ENCODE measurements around the gene TMPRSS11A. TPM values are rescaled to one million over a fixed set of nuclear protein-coding genes. Genes with fewer than 3 reads are reported as not detected.

Gene TMPRSS11A
- total and polyA plus RNA-seq, 7 experiments from 2014 or later: not detected

DNA sequence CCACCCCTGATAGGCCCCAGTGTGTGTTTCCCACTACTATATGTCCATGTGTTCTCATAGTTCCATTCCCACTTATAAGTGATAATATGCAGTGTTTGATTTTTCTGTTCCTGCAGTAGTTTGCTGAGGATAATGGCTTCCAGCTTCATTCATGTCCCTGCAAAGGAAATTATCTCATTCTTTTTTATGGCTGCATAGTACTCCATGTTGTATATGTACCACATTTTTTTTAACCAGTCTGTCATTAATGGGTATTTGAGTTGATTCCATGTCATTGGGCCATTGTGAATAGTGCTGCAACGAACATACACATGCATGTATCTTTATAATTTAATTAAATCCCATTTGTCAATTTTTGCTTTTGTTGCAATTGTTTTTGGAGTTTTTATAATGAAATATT is 10.3 kb upstream of the TMPRSS11A start:
- Mint-ChIP-seq H3K36me3 (peaks cover 0 to 11% (median 0%) of the 10 kb centered on the region in 5 donors), H3K27ac (no peak overlapping the region), H3K9me3 (peaks cover 0 to 47% (median 11%) of the 10 kb centered on the region in 11 donors), H3K4me3 (no peak overlapping the region), H3K4me1 (no peaks in the 10 kb centered on the region), H3K27me3 (peaks cover 0 to 14% (median 3%) of the 10 kb centered on the region in 5 donors)
- Histone ChIP-seq H3K4me1 (ENCODE audit: control insufficient read depth in 2 of 2, insufficient read depth in 2 of 2, low read length in 2 of 2) (no peaks in the 10 kb centered on the region), H3K36me3 (ENCODE audit: control insufficient read depth in 2 of 3, insufficient read depth in 3 of 3, low read length in 3 of 3) (no peaks in the 10 kb centered on the region), H3K27me3 (ENCODE audit: control insufficient read depth in 2 of 2, insufficient read depth in 2 of 2, low read length in 2 of 2) (no peaks in the 10 kb centered on the region), H3K27ac (ENCODE audit: low read depth, low read length) (no peak overlapping the region), H3K4me3 (ENCODE audit: low read length) (no peak overlapping the region), H3K9me3 (ENCODE audit: control insufficient read depth in 2 of 3, low read length in 3 of 3) (no peaks in the 10 kb centered on the region)
- DNase-seq: no peak
- CTCF ChIA-PET: no interaction called here
- intact Hi-C loops (cut with micrococcal nuclease): no loop called here
- no peak for ATAC-seq
- POLR2A ChIA-PET: no interaction called here

GRCh38 chr4:67954890-67955289 is 8.4 kb downstream of the TMPRSS11A start:
- Histone ChIP-seq H3K27ac (ENCODE audit: low read depth, low read length) (no peak overlapping the region), H3K9me3 (ENCODE audit: control insufficient read depth in 2 of 3, low read length in 3 of 3) (no peaks in the 10 kb centered on the region), H3K27me3 (ENCODE audit: control insufficient read depth in 2 of 2, insufficient read depth in 2 of 2, low read length in 2 of 2) (no peaks in the 10 kb centered on the region), H3K4me3 (ENCODE audit: low read length) (no peak overlapping the region), H3K4me1 (ENCODE audit: control insufficient read depth in 2 of 2, insufficient read depth in 2 of 2, low read length in 2 of 2) (no peaks in the 10 kb centered on the region), H3K36me3 (ENCODE audit: control insufficient read depth in 2 of 3, insufficient read depth in 3 of 3, low read length in 3 of 3) (no peaks in the 10 kb centered on the region)
- no peak for DNase-seq
- intact Hi-C loops (cut with micrococcal nuclease): no loop called here
- POLR2A ChIA-PET: no interaction called here
- no peaks in the 10 kb centered on the region for H3K4me1 Mint-ChIP-seq
- peaks cover 0 to 9% (median 8%) of the 10 kb centered on the region in 5 donors for H3K27me3 Mint-ChIP-seq
- no peak overlapping the region for H3K27ac Mint-ChIP-seq
- no peak for ATAC-seq
- H3K4me3 Mint-ChIP-seq: no peak overlapping the region
- no peaks in the 10 kb centered on the region for H3K36me3 Mint-ChIP-seq
- CTCF ChIA-PET: no interaction called here
- H3K9me3 Mint-ChIP-seq: peaks cover 0 to 7% (median 0%) of the 10 kb centered on the region in 11 donors

GRCh38 chr4:67941074-67941473 is 22.2 kb downstream of the TMPRSS11A start:
- H3K4me3 ChIP-seq (ENCODE audit: low read length): no peak overlapping the region
- H3K4me1 ChIP-seq (ENCODE audit: control insufficient read depth in 2 of 2, insufficient read depth in 2 of 2, low read length in 2 of 2): no peaks in the 10 kb centered on the region
- Mint-ChIP-seq H3K9me3 (peaks cover 0 to 12% (median 2%) of the 10 kb centered on the region in 11 donors), H3K36me3 (no peaks in the 10 kb centered on the region), H3K27ac (no peak overlapping the region), H3K27me3 (peaks cover 3 to 16% (median 9%) of the 10 kb centered on the region in 5 donors), H3K4me1 (no peaks in the 10 kb centered on the region), H3K4me3 (no peak overlapping the region)
- ChIA-PET CTCF (interaction anchor here (1.0 kb wide), 1 partner anchor 30 kb away, joined by 3 read pairs; no protein-coding TSS in a partner anchor), POLR2A (no interaction called here)
- H3K27me3 ChIP-seq (ENCODE audit: control insufficient read depth in 2 of 2, insufficient read depth in 2 of 2, low read length in 2 of 2): no peaks in the 10 kb centered on the region
- H3K36me3 ChIP-seq (ENCODE audit: control insufficient read depth in 2 of 3, insufficient read depth in 3 of 3, low read length in 3 of 3): no peaks in the 10 kb centered on the region
- intact Hi-C loops (cut with micrococcal nuclease): no loop called here
- no peak overlapping the region for H3K27ac ChIP-seq (ENCODE audit: low read depth, low read length)
- ATAC-seq: no peak
- no peaks in the 10 kb centered on the region for H3K9me3 ChIP-seq (ENCODE audit: control insufficient read depth in 2 of 3, low read length in 3 of 3)
- no peak for DNase-seq

GRCh38 chr4:67940506-67940905 is 22.8 kb downstream of the TMPRSS11A start:
- Histone ChIP-seq H3K27me3 (ENCODE audit: control insufficient read depth in 2 of 2, insufficient read depth in 2 of 2, low read length in 2 of 2) (no peaks in the 10 kb centered on the region), H3K4me3 (ENCODE audit: low read length) (no peak overlapping the region), H3K9me3 (ENCODE audit: control insufficient read depth in 2 of 3, low read length in 3 of 3) (no peaks in the 10 kb centered on the region), H3K27ac (ENCODE audit: low read depth, low read length) (no peak overlapping the region), H3K4me1 (ENCODE audit: control insufficient read depth in 2 of 2, insufficient read depth in 2 of 2, low read length in 2 of 2) (no peaks in the 10 kb centered on the region), H3K36me3 (ENCODE audit: control insufficient read depth in 2 of 3, insufficient read depth in 3 of 3, low read length in 3 of 3) (no peaks in the 10 kb centered on the region)
- ATAC-seq (no peak), DNase-seq (no peak)
- Mint-ChIP-seq H3K27ac (no peak overlapping the region), H3K36me3 (no peaks in the 10 kb centered on the region), H3K4me3 (no peak overlapping the region), H3K4me1 (no peaks in the 10 kb centered on the region), H3K9me3 (peaks cover 0 to 12% (median 2%) of the 10 kb centered on the region in 11 donors), H3K27me3 (peaks cover 3 to 16% (median 9%) of the 10 kb centered on the region in 5 donors)
- POLR2A ChIA-PET: no interaction called here
- intact Hi-C loops (cut with micrococcal nuclease): no loop called here
- CTCF ChIA-PET: no interaction called here

DNA sequence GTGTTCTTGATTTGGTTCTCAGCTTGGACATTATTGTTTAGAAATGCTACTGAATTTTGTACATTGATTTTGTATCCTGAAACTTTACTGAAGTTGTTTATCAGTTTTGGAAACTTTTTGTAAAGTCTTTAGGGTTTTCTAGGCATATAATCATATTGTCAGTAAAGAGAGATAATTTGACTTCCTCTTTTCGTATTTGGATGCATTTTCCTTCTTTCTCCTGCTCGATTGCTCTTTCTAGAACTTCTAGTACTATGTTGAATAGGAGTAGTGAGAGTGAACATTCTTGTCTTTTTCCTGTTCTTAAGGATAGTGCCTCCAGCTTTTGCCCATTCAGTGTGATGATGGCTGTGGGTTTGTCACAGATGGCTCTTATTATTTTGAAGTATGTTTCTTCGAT is 24.1 kb downstream of the TMPRSS11A start:
- ATAC-seq (no peak), DNase-seq (no peak)
- intact Hi-C loops (cut with micrococcal nuclease): no loop called here
- POLR2A ChIA-PET: no interaction called here
- no peak overlapping the region for H3K27ac ChIP-seq (ENCODE audit: low read depth, low read length)
- no peak overlapping the region for H3K27ac Mint-ChIP-seq
- CTCF ChIA-PET: interaction anchor here (0.6 kb wide), 1 partner anchor 549 kb away, joined by 3 read pairs; no protein-coding TSS in a partner anchor
- peaks cover 0 to 12% (median 2%) of the 10 kb centered on the region in 11 donors for H3K9me3 Mint-ChIP-seq
- no peaks in the 10 kb centered on the region for H3K27me3 ChIP-seq (ENCODE audit: control insufficient read depth in 2 of 2, insufficient read depth in 2 of 2, low read length in 2 of 2)
- no peaks in the 10 kb centered on the region for H3K9me3 ChIP-seq (ENCODE audit: control insufficient read depth in 2 of 3, low read length in 3 of 3)
- H3K27me3 Mint-ChIP-seq: peaks cover 0 to 16% (median 8%) of the 10 kb centered on the region in 5 donors
- no peaks in the 10 kb centered on the region for H3K36me3 ChIP-seq (ENCODE audit: control insufficient read depth in 2 of 3, insufficient read depth in 3 of 3, low read length in 3 of 3)
- no peaks in the 10 kb centered on the region for H3K36me3 Mint-ChIP-seq
- H3K4me3 ChIP-seq (ENCODE audit: low read length): no peak overlapping the region
- no peak overlapping the region for H3K4me3 Mint-ChIP-seq
- H3K4me1 Mint-ChIP-seq: no peaks in the 10 kb centered on the region
- no peaks in the 10 kb centered on the region for H3K4me1 ChIP-seq (ENCODE audit: control insufficient read depth in 2 of 2, insufficient read depth in 2 of 2, low read length in 2 of 2)

DNA sequence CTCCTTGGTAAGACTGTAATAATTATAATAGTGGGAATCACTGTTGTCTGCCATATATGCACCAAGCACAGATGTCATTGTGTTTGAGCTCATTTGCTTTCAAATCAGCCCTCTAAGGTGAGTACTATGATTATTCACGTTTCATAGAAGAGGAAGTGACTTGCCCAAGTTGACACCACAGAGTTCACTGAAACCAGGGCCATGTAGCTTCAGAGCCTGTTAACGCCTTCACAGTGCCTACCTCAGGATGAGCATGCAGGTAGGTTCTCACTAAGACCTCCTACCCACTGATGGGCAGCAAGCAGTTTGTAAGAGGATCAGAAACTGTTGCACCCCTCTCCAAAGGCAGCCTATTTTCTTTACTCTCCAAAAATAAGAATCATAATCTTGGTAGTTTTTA is 27.4 kb downstream of the TMPRSS11A start:
- ChIA-PET CTCF (no interaction called here), POLR2A (no interaction called here)
- Histone ChIP-seq H3K4me1 (ENCODE audit: control insufficient read depth in 2 of 2, insufficient read depth in 2 of 2, low read length in 2 of 2) (no peaks in the 10 kb centered on the region), H3K27ac (ENCODE audit: low read depth, low read length) (no peak overlapping the region), H3K9me3 (ENCODE audit: control insufficient read depth in 2 of 3, low read length in 3 of 3) (no peaks in the 10 kb centered on the region), H3K27me3 (ENCODE audit: control insufficient read depth in 2 of 2, insufficient read depth in 2 of 2, low read length in 2 of 2) (no peaks in the 10 kb centered on the region), H3K4me3 (ENCODE audit: low read length) (no peak overlapping the region), H3K36me3 (ENCODE audit: control insufficient read depth in 2 of 3, insufficient read depth in 3 of 3, low read length in 3 of 3) (no peaks in the 10 kb centered on the region)
- ATAC-seq (no peak), DNase-seq (no peak)
- H3K27me3 Mint-ChIP-seq: peaks cover 0 to 20% (median 8%) of the 10 kb centered on the region in 5 donors
- H3K9me3 Mint-ChIP-seq: peaks cover 0 to 12% (median 2%) of the 10 kb centered on the region in 11 donors
- intact Hi-C loops (cut with micrococcal nuclease): no loop called here
- no peak overlapping the region for H3K4me3 Mint-ChIP-seq
- no peaks in the 10 kb centered on the region for H3K4me1 Mint-ChIP-seq
- no peaks in the 10 kb centered on the region for H3K36me3 Mint-ChIP-seq
- H3K27ac Mint-ChIP-seq: no peak overlapping the region

GRCh38 chr4:67934628-67935027 is 28.7 kb downstream of the TMPRSS11A start:
- POLR2A ChIA-PET: no interaction called here
- Mint-ChIP-seq H3K36me3 (no peaks in the 10 kb centered on the region), H3K4me1 (no peaks in the 10 kb centered on the region), H3K4me3 (no peak overlapping the region), H3K27ac (no peak overlapping the region), H3K9me3 (peaks cover 0 to 12% (median 2%) of the 10 kb centered on the region in 11 donors), H3K27me3 (peaks cover 0 to 21% (median 8%) of the 10 kb centered on the region in 5 donors)
- CTCF ChIA-PET: no interaction called here
- no peaks in the 10 kb centered on the region for H3K36me3 ChIP-seq (ENCODE audit: control insufficient read depth in 2 of 3, insufficient read depth in 3 of 3, low read length in 3 of 3)
- H3K27me3 ChIP-seq (ENCODE audit: control insufficient read depth in 2 of 2, insufficient read depth in 2 of 2, low read length in 2 of 2): no peaks in the 10 kb centered on the region
- intact Hi-C loops (cut with micrococcal nuclease): no loop called here
- no peaks in the 10 kb centered on the region for H3K9me3 ChIP-seq (ENCODE audit: control insufficient read depth in 2 of 3, low read length in 3 of 3)
- no peak overlapping the region for H3K4me3 ChIP-seq (ENCODE audit: low read length)
- no peak for ATAC-seq
- no peak overlapping the region for H3K27ac ChIP-seq (ENCODE audit: low read depth, low read length)
- DNase-seq: no peak
- H3K4me1 ChIP-seq (ENCODE audit: control insufficient read depth in 2 of 2, insufficient read depth in 2 of 2, low read length in 2 of 2): no peaks in the 10 kb centered on the region

Measured in naive thymus-derived CD4-positive, alpha-beta T cell (primary cell).